AG08395 (cell line): ENCODE data around the gene DDX11.
"Not testable (repeated sequence)": the region's sequence is repeated elsewhere in the genome, so short reads cannot be mapped to it uniquely, and the experiment has no call there.

Experiments used
- DNase-seq: peaks from one replicate; pipeline ENCODE4 v3.0.0; 2012; ENCODE audit warnings: mixed read lengths, low spot score

The DDX11 gene

DNA sequence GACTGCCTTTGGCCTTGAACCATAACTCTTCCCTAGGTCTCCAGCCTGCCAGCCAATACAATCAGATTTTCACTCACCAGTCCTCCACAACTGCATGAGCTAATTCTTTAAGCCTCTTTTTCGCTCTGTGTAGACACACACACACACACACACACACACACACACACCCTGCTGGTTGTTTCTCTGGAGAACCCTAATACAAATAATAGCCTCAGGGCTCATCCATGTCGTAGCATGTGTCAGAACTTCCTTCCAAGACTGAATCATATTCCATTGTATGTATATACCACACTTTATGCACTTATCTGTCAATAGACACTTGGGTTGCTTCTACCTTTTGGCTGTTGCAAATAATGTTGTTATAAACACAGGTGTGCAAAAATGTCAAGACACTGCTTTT, 6.0 kb upstream of the DDX11 start:
- not testable (repeated sequence) for DNase-seq

DNA sequence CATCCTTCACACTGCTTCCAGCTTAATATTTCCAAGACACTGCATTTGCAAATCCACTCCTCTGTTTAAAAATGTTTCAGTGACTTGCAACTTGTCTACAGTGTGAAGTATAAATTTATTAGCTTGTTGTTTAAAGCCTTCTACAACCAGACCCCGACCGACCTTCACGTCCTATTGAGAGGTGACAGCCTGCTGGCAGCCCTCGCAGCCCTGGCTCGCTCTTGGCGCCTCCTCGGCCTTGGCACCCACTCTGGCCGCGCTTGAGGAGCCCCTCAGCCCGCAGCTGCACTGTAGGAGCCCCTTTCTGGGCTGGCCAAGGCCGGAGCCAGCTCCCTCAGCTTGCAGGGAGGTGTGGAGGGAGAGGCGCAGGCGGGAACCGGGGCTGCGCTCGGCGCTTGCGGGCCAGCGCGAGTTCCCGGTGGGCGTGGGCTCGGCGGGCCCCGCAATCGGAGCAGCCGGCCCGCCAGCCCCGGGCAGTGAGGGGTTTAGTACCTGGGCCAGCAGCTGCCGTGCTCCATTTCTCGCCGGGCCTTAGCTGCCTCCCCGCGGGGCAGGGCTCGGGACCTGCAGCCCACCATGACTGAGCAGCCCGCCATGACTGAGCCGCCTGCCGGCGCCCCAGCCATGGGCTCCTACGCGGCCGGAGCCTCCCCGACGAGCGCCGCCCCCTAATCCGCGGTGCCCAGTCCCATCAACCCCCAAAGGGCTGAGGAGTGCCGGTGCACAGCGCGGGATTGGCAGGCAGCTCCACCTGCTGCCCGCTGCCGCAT, 2.5 kb upstream of the DDX11 start:
- not testable (repeated sequence) for DNase-seq

DNA sequence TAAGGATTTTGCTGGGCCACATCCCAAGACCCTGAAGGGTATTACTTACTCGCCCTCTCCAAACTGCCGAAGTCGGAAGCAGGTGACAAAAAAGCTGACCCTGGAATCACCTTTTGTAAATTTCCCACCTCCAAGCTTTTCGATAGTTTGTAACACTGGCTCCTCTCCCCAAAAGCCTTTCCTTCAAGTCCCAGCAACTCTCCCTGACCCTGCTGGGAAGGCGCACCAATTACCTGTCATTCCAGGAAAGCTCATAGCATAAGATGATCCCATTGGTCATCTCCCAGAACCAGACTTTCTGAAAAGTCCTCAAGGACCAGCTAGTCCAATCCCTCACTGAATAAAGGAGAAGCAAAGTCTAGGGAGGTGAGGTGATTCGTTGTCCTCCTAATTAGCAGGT, 698 bp upstream of the DDX11 start:
- DNase-seq: not testable (repeated sequence)

DNA sequence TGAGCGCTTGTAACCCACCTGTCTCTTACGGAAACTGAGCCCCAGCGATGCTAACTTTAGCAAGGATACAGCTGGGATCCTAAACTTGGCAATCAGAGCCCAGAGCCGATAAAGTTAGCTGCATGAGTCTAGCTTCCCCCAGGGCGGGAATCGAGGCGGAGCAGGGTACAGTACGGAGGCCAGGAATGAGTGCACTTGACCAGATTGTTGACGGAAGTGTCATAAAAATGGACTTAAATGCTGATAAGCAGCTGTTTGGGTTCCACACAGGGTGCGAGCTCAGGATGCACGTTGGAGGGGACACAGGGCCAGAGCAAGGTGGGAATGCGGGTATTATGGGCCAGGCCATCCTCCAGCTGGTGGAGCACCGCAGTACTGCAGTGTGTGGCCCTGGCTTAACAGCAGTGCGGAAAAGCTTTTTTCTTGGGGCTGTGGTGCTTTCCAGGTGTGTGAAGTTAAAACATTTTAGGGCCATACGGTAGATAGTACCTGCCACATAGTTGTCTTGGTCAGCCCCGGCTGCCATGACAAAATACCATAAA, 744 bp downstream of the DDX11 start:
- DNase-seq: not testable (repeated sequence)

DNA sequence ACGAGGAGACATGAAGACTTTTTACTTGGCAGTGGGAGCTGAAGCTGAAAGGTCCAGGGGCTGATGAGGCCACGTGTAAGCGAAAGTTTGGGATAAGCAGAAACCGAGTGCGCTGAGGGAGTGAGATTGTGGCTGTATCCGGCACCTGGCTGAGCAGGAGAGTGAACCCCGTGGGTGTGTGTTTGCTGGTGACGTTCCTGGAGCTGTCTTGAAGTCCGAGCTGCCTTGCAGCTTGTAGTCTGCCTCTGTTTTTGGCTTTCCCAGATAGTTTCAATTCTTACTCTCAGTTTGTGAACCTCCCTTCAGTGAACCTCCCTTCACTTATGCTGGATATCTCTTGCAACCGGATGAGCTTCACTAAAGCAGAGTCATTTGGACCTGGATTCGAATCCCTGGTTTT, 2.5 kb downstream of the DDX11 start:
- not testable (repeated sequence) for DNase-seq

DNA sequence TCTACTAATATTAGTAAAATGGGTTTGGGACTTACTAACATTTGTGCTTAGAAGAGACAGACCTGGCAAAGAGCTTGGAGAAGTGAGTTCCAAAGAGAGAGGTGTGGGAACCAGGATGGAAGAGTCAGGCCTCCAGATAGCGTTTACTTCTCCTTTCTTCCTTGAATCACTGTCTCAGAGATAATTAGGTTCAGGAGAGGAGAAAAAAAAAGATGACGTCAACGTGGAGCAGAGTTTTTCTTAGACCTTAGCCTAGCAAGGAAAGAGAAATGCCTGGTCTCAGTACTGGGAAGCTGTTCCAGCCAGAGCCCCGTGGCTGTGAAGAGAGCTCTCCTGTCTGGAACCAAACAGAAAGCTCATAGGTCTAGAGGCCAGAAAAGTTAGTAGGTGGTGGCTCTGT, 3.4 kb downstream of the DDX11 start:
- not testable (repeated sequence) for DNase-seq

DNA sequence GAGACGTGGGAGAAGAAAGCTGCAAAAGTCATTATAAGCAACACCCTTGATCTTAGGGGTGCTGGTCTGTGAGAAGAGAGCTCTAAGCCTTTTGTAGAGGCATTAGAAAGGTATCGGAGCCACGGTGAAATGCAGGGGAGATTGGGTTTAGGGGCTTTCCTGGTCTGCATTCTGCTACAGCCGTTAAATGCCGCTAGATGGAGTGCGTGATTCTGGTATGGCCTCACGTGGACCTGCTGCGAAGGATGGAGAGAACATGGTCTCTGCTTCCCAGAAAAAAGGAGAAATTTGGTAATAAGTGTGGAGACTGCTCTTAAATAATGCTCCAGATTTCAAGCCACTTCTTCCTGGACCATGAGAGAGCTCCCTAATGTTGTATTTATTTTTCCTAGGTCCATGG, 4.3 kb downstream of the DDX11 start:
- DNase-seq: not testable (repeated sequence)

DNA sequence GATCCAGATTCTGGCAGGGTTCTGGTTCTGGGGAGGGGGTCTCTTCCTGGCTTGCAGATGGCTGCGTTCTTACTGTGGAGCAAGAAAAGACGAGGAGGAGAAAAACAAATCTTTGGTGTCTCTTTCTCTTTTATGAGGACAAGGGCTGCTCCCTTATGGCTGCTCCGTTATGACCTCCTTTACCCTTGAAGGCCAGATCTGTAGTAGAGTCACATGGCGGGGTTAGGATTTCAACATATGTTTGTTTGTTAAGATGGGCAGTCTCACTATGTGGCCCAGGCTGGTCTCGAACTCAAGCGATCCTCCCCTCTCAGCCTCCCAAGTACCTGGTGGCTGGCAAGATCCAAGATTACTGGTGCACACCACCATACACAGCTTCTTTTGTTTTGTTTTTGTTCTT, 5.8 kb downstream of the DDX11 start:
- not testable (repeated sequence) for DNase-seq

DNA sequence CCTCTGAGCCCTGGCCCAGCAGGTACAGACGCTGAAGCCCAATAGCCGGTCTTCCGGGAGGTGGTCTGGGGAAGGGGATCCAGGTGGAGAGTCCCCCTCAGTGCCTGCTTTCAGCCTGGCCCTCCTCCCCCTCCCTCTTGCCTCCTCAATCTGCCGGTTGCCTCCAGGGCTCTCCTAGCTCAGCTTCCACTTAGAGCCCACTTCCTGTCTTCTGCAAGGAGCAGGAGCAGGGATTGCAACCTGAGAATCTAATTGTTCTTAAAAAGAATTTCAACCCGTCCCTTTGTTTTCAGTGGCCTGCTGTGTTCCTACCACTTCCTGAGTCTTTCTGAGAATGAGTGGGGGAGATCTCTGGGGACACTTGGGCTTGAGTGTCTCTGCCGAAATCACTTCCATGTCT, 6.6 kb downstream of the DDX11 start:
- DNase-seq: not testable (repeated sequence)

DNA sequence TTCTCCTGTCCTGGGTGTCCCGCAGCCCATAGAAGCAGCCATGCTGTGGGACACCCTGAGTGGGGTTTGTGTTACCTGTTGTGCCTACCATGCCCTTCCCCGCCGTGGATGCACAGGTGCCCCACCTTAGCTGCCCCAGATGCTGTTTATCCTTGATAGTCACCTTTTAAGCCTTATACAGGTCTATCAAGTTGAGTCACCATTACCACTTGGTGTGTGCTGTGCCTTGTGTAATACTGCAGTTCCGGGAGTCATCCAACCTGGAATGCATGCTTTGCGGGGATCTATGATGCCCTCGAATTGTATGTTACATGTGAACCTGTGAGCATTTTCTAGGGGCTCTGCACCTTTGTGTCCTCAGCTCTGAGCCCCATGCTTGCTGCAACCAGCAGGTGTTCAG, 7.6 kb downstream of the DDX11 start:
- DNase-seq: not testable (repeated sequence)

DNA sequence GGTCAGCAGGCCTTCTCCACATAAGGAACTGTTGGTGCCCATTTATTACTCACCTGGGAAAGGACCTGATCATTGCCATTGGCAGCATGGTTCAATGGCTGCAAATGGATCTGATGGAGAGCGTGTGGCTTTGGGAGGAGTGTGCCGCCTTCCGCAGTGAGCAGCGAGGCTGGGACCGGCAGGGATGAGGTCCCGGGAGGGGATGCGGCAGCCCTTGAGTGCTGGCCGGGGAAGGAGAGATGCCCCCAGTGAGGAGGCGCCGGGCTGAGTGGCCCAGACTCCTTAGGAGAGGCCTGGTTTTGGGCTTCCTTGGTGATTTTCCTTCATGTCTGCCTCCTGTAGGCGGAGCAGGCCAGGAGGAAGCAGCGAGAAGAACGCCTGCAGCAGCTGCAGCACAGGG, 10.6 kb downstream of the DDX11 start:
- not testable (repeated sequence) for DNase-seq

DNA sequence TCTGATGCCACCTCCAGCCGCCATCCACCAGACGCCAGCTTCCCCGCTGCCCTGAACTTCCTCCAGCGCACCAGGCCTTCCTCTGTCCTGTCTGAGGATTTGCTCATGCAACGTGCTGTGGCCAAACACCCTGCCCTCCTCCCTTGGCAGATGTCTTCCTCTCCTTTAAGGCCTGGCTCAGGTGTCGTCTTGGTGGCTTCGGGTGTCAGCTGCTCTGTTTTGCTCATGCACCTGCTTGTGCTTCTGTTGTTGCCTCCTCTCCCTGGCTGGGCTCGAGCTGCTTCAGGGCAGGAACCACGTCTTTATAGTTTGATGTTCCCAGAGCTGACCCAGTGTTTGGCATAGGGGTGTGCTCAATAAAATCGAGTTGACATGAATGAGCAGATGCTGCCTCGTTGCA, 12.4 kb downstream of the DDX11 start:
- not testable (repeated sequence) for DNase-seq

DNA sequence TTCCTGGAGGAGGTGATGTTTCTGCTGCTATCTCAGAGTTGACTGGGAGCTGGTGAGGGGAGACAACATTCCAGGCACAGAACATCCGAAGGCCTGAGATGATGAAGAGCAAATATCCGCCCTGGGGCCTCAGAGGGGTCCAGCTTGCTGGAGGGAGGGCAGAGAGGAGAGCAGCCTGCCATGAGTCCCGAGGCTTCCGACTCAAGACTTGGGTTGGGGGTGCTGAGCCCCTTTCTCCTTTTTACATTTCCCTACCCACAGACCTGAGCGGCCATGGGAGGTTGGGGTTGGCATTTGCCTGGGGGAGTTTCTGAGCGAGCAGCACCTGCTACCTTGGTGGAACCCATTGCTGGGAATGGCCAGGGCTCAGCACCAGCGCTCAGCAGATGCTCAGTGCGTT, 13.8 kb downstream of the DDX11 start:
- DNase-seq: not testable (repeated sequence)

DNA sequence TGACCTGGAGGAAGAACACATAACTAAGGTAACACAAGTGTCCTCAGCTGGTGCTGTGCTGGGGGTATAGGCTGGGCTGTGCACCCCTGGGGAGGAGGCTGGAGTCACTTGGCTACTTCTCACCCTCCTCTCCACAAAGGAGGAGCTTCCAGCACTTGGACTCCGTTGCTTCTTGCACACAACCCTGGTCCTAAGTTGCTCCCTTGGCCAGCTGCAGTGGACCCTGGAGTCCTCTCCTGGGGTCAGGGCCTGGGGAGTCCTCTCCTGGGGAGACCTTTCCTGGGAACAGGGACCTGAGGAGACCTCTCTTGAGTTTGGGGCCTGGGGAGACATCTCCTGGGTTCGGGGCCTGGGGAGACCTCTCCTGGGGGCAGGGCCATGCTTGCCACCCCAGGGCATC, 14.3 kb downstream of the DDX11 start:
- DNase-seq: not testable (repeated sequence)

DNA sequence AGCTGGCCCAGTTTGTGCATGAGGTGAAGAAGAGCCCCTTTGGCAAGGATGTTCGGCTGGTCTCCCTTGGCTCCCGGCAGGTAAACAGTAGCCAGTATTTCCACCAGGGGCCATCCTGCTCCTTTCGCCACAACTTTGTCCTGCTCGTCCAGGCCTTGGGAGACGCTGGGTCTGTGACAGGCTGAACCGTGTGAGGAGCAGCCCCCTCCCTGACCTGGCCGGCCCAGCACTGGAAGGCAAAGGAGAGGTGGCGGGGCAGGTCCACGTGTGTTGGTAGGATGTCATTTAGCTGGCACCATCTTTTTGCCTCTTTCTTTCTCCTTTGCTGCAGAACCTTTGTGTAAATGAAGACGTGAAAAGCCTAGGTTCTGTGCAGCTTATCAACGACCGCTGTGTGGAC, 15.4 kb downstream of the DDX11 start:
- no peak for DNase-seq

DNA sequence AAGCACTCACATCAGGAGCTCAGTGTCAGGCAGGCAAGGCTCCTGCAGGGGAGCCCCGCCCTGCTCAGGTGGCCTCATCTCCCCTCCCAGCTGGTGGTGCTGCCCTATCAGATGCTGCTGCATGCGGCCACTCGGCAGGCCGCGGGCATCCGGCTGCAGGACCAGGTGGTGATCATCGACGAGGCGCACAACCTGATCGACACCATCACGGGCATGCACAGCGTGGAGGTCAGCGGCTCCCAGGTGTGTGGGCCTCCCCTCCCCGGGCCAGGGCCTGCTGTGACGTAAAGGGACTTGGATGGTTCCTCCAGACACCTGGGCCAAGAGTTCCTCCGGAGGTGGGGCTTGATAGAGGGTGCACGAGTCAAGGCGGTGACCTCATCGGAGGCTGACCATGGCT, 18.0 kb downstream of the DDX11 start:
- DNase-seq: not testable (repeated sequence)

DNA sequence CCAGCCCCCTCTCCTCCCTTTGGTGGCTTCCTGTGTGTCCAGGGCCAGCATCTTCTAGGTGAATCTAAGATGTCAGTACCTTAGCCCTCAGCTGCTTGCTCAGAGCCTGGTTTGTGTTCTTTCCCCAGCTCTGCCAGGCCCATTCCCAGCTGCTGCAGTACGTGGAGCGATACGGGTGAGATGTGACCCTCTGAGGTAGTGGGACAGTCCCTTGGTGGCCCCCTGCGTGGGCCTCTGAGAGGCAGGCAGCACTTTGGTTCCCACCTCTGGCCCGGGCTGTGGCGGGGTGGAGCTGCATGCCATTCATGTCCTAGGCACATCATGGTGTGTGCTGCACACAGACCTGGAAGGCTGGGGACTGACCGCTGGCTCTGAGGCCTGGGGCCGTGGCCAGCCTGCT, 19.1 kb downstream of the DDX11 start:
- DNase-seq: not testable (repeated sequence)

DNA sequence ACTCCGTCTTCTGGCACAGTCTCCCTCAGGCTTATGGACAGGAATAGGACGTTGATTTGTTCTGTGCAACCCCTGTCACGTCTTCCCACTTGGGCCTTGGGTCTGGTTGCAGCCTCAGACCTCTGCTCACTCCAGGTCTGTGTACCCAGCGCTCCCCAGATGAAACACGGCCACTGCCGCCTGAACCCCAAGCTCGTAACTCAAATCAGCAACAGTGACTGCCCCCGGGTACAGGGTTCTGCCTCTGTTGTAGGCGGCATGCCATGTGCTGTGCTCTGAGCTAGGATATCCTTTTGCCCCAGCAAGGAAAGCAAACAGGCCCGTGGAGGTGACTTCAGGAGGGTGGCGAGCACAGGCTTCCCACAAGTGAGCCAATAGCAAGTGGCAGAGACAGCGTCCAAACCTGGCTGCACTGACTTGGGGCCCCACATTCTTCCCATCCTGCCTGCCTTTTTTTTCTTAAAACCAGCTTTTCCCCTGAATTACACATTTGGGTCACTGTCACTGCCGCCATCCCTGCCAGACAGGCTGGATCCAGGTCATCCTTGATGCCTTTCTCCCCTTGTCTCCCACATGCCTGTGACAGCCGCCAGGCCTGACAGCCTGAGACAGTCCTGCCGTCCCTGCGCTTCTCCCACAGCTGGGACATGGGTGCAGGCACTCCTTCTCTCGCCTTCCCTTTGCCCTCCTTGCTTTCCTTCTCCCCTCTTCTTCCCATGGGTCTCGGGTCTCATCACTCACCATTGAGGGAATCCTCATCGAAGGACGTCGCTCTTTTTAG, 21.6 kb downstream of the DDX11 start:
- DNase-seq: not testable (repeated sequence)

DNA sequence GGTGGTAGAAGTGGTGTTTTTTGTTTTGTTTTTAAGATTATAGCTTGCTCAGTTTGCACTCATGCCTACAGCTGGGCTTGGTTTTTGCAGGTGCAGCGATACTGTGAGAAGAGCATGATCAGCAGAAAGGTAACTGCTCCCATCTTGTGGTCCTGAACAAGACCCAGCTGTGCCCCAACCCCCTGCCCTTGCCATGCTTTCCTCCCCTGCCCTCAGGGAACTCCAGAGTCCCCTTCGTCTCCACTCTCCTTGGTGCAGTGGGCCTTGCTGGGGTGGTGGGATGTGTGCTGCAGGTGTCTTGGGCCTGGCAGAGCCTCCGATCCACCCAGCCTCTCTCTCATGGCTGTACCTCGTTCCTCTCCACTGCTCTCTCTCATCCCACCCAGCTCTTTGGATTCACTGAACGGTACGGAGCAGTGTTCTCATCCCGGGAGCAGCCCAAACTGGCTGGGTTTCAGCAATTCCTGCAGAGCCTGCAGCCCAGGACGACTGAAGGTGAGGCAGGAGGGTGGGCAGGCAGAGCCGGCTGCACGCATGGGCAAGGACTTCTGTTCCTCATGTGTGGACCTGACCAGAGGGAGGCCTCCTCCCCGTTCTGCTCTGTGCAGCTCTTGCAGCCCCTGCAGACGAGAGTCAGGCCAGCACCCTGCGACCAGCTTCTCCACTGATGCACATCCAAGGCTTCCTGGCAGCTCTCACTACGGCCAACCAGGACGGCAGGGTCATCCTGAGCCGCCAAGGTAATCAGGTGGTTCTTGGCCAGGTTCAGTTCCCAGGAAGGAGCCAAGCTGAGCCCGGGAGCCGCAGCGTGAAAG, 22.8 kb downstream of the DDX11 start:
- DNase-seq: not testable (repeated sequence)

DNA sequence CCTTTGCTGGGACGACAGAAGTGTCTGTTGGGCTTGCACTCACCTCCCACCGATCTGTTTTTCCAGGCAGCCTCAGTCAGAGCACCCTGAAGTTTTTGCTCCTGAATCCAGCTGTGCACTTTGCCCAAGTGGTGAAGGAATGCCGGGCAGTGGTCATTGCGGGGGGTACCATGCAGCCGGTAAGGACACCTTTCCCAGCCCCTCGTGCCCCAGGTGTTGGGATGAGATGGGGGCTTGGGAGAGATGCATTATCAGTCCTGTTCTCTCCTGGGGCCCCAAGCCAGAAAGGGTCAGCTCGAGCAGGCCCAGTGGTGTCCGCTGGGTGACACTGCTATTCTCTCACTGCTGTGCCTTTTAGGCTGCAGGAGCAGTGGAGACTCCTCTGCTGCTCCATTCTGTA, 24.2 kb downstream of the DDX11 start:
- DNase-seq: not testable (repeated sequence)

DNA sequence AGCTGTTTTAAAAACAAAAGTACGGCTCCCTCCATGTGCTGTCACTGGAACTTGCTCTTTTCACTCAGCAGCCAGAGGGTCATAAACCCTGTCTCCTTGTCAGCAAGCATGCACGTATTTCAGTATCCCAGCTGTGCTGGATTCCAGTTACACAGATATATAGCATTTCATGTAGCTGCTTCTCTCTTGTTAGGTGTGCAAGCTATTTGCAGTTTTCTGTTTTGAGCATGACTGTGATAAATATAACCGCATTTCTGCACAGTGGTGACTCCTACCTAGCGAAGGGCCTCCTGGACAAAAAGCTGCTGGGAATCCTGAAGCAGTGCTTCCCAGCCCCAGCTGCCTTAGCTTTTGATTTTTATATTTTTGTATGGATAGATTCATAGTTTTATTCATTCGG, 24.7 kb downstream of the DDX11 start:
- not testable (repeated sequence) for DNase-seq

DNA sequence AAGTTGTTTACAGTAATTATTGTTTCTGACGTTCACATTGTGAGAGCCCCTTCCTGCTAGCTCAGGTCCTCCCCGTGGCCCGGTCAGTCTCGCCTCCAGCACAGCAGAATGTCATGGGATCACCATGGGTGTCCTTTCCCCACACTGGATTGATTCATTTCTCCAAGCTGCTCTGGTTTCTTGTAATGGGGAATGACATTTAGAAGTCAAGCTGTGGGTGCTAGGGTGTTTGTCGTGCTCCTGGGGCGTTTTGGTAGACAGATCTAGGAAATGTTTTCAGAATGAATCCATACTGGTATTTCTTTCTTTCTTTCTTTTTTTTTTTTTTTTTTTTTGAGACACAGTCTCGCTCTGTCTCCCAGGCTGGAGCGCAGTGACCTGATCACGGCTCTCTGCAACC, 25.1 kb downstream of the DDX11 start:
- not testable (repeated sequence) for DNase-seq
